Brain pericyte (primary cell): ENCODE measurements around the gene WDR76.
"Not testable (repeated sequence)": the region's sequence is repeated elsewhere in the genome, so short reads cannot be mapped to it uniquely, and the experiment has no call there.

Source experiments
- DNase-seq: peaks from one replicate; pipeline ENCODE4 v3.0.0-alpha.2; 2012; ENCODE audit warnings: low read depth, low spot score

Gene WDR76

GRCh38 chr15:43826508-43827341 is at the start of gene WDR76:
WDR76 (plus strand) TSS chr15:43827002; CDS start chr15:43827033, 31 bp downstream.
- peak; percentile 34 for DNase-seq

DNA sequence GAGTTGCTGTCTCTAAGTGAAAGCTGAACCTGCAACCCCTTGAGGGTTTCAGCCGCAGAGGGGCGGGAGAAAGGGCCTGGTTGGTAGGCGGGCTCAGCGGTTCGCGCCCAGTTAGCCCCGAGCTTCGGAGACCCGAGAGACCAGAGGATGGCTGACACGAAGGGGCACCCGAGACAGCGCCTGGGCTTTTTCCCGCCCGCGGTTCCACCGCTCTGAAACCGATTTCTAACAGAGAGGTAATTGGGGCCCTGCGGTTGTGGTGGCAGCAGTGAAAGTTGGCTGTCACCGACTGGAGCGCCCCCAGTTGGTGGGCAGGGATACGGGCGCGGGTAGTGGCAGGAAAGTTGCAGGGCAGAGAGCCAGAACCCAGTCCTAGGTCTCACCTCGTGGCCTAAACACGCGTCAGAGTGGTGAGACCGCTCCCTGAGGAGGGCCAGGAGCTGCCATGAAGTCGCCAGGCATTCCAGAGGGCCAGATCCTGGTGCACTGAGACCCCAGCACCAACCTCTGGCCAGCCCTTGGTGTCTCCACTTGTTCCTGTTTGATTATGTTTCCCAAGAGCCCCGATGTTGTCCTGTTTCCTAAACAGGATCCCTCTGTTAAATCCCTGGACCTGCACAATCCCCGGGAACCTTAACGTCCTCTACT is 49.4 kb upstream of the WDR76 start:
- DNase-seq = peak; percentile 31

GRCh38 chr15:43779016-43779415 is 47.8 kb upstream of the WDR76 start:
- DNase-seq = no peak

DNA sequence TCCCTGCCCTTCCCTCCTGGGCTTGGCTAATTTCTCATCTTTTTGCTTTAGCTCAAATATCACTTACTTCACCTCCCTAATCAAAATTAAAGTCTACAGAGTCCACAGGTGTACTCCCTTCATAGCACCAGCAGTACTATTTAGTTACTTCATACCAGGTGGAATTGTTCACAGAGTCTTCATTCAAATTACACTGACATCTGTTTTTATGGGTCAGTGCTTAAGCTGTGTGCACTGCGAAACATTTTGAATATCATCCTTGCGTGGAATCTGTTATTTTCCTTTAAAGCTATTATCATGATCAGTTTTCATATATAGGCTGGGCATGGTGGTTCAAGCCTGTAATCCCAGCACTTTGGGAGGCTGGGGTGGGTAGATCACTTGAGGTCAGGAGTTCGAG is 37.4 kb upstream of the WDR76 start:
- DNase-seq = no peak

- DNase-seq = peak; percentile 99
These were observed 34.6 kb upstream of the WDR76 start, which contains the start of gene SERF2 for GRCh38 chr15:43791993-43792760. SERF2 (plus strand) TSS chr15:43792320; CDS start chr15:43792377, 57 bp downstream.

- no peak for DNase-seq
These were observed 33.9 kb upstream of the WDR76 start for GRCh38 chr15:43792761-43793476.

DNA sequence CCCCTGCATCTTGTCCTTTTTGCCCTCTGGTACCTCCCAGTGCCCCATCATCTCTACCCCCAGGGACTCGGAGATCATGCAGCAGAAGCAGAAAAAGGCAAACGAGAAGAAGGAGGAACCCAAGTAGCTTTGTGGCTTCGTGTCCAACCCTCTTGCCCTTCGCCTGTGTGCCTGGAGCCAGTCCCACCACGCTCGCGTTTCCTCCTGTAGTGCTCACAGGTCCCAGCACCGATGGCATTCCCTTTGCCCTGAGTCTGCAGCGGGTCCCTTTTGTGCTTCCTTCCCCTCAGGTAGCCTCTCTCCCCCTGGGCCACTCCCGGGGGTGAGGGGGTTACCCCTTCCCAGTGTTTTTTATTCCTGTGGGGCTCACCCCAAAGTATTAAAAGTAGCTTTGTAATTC is 33.2 kb upstream of the WDR76 start:
- DNase-seq = no peak

DNA sequence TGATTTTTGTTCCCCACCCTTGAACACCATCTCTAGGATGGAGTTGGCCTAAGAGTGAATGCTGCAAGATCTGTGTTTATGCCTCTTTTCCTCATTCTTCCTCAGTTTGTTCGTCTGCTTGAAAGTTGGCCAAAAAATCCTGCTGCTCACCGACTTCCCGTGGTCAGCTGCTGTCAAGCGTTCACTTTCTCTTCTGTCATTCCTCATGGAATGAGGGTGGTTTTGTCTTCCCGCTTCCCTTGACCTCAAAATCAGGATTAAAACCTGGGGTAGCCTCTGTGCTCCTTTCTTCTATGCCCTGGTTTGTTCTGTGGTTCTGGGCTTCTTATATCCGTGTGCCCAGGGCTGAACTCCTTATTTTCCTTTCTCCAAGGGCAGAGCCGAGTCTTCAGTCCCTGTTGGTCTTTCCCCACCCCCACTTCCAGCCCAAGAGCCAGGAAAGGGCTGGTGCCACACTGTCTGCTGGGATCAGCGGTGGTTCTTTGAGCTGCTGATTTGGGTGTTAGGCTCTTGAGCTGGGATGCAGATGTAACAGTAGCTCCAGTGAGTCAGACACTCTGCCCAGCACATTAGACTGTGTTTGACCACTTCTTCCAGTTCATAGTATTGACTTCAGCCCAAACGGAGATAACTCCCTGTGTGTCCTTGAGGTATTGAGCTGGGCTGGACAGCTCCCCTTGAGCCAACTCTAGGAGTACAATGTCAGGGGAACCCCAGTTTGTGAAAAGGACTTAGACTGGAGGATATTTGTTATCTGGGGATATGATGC is 32.3 kb upstream of the WDR76 start:
- no peak for DNase-seq

DNA sequence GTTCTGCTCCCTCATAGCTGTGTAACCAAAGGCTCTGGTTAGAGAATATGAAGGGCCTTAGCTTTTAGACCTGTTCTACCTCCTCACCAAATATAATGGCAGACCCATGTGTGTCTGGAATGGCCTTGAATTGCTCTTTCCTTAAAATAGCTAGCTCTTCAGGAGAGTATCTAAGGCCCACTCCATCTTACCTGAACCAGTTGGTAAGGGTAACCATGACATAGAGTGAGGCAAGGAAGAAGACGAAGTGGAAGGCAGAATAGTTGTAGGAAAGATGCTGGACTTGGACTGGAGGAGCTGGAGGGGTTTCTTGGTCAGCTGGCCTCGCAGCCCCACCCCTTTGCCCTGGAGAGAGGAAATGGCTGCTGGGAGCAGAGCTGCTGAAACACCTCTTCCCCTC is 31.6 kb upstream of the WDR76 start:
- DNase-seq = no peak

GRCh38 chr15:43795997-43796396 is 30.8 kb upstream of the WDR76 start:
- no peak for DNase-seq

- no peak for DNase-seq
These were observed 30.2 kb upstream of the WDR76 start for GRCh38 chr15:43796566-43796965.

DNA sequence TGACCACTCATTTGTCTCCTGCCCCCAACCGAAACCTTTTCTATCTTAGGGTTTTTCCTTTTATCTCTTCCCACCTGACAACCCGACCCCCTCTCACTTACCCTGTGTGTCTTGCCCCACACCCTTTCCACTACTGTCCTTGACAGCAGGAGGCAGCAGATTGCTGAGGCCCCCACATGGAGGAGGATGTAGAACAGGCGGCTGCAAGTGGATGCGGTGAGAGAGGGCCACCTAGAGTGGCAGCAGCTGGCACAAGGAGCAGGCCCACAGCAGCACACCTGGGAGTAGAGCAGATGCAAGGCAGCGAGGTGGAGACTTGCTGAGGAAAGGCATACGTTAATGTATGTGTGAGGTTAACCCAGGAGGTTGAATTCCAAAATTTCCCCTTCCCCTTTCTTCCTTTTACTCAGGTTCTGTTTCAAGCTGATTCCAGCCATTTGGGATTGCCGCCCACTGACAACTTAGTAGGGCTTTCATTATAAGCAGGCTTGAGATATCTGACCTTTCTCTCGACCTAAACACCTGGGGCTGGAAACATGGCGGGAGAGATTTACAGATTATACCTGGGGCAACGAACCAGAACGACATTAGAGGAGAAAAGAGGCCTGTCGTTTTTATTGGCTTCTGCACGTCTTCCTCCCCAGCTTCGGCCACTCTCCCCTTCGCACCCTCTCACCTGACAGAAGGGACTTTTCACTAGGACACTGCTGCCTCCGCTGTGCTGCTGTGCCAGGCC is 27.4 kb upstream of the WDR76 start:
- DNase-seq = no peak

GRCh38 chr15:43799945-43800285 is 26.9 kb upstream of the WDR76 start, which contains the start of gene SERINC4:
SERINC4 (minus strand) TSS chr15:43800220; CDS start chr15:43799986, 234 bp downstream.
- DNase-seq = no peak

DNA sequence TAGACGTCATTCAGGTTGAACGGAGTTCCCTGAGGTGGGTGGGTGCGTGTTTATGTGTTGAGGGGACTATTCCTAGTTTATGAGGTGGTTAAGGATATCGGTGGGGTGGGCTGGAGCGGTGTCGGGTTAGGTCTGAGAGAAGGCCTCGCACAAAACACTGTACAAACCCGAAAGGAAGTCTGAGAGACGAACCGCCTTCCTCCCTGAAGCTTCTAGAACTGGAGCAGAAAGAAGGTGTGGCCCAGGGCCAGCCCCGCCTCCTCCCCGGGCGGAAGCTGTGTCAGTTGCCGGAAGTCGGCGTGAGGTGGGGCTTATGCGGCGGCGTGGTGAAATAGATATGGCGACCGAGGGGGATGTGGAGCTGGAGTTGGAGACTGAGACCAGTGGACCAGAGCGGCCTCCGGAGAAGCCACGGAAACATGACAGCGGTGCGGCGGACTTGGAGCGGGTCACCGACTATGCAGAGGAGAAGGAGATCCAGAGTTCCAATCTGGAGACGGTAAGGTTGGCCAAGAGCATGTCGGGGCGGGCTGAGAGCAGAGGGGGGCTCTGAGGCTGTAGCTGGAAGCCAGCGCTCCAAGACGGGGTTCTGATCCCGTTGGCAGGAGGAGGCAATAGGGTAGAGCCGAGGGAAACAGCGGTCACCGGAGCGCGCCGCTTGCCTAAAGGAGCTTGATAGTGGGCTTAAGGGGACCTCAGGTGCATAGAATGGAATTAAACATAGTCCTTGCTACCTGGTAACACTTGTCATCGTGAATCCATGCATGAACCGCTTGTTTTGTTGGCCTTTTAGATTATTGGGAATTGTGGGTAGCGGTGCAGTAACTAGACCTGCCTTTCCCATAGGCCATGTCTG is 26.3 kb upstream of the WDR76 start, which contains the start of gene HYPK:
Gene HYPK (plus strand): TSS at position 314 of the 856 bp plus-strand sequence. CDS start 24 bp downstream, at position 338.
- peak; percentile 59 for DNase-seq

- not testable (repeated sequence) for DNase-seq
These were observed 24.1 kb upstream of the WDR76 start for GRCh38 chr15:43802676-43803075.

GRCh38 chr15:43808435-43808950 is 18.3 kb upstream of the WDR76 start:
- DNase-seq = no peak

GRCh38 chr15:43808960-43809678 is 17.7 kb upstream of the WDR76 start:
- DNase-seq = no peak

DNA sequence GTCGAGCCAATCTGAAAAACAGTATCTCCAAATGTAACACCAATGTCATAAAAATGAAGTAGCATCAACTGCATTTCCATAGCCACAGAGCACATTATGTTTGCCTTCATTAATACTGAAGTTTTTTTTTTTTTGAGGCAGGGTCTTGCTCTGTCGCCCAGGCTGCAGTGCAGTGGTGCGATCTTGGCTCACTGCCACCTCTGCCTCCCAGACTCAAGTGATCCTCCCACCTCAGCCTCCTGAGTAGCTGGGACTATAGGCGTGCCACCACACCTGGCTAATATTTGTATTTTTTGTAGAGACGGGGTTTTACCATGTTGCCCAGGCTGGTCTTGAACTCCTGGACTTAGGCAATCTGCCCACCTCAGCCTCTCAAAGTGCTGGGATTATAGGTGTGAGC is 11.7 kb upstream of the WDR76 start:
- DNase-seq = not testable (repeated sequence)
